ENCODE results near the gene MS4A10.

DNA sequence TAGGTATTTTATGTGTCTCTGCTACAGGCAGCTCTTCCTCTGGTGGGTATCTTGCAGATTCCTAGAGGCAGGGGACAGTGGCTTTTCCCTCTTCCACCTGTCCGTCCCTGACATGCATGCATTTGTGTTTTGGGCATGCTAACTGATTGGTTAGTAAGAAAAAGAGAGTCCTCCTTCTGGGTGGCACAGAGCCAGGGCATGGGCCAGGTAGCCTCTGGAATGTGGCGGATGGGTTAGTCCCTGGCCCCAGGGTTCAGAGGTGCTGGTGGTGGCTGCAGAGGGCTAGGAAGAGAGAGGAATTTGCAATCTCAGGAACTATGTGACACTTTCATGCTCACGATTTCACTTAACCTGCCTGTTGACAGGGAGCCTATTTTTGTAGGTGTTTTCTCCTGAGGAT is 34.2 kb upstream of the MS4A10 start:
- TF ChIP-seq CTCF (IDR thresholded peaks at IDR 0.05) (no peak), USF2 (IDR thresholded peaks at IDR 0.05) (no peak), EHMT2 (IDR thresholded peaks at IDR 0.05; ENCODE audit: low read depth) (no peak), HOXA7 (CRISPR knock-in tag; IDR thresholded peaks at IDR 0.05) (no peak), SMC3 (IDR thresholded peaks at IDR 0.05) (no peak), MAFK (IDR thresholded peaks at IDR 0.05; ENCODE audit: partially characterized antibody) (no peak), FOSL2 (IDR thresholded peaks at IDR 0.05) (no peak), FOSL2 (CRISPR knock-in tag; IDR thresholded peaks at IDR 0.05) (no peak), NFE2L2 (conservative IDR thresholded peaks at IDR 0.05; ENCODE audit: low read length) (no peak), POLR2A (IDR thresholded peaks at IDR 0.05; ENCODE audit: low read length) (no peak)
- TF ChIP-seq, protein P1, sequence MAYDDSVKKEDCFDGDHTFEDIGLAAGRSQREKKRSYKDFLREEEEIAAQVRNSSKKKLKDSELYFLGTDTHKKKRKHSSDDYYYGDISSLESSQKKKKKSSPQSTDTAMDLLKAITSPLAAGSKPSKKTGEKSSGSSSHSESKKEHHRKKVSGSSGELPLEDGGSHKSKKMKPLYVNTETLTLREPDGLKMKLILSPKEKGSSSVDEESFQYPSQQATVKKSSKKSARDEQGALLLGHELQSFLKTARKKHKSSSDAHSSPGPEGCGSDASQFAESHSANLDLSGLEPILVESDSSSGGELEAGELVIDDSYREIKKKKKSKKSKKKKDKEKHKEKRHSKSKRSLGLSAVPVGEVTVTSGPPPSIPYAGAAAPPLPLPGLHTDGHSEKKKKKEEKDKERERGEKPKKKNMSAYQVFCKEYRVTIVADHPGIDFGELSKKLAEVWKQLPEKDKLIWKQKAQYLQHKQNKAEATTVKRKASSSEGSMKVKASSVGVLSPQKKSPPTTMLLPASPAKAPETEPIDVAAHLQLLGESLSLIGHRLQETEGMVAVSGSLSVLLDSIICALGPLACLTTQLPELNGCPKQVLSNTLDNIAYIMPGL (CRISPR knock-in tag; IDR thresholded peaks at IDR 0.05; ENCODE audit: borderline replicate concordance) = no peak

Measured in A549 (cell line).